PC-3 (cell line): ENCODE measurements around the gene SUCO. TPM values are rescaled to one million over a fixed set of nuclear protein-coding genes. Genes with fewer than 3 reads are reported as not detected.
"Not testable (repeated sequence)": the region's sequence is repeated elsewhere in the genome, so short reads cannot be mapped to it uniquely, and the experiment has no call there.

Source experiments
- ATAC-seq: fragments of 200-7000 bp; cut with Tn5 transposase; 2 replicates; pipeline ENCODE4 v1.9.1; 2020; ENCODE audit warnings: mild to moderate bottlenecking, moderate library complexity
- BruUV-seq: library from RNA; stranded (reverse); fragments of 400-500 nt; replicated peaks from 2 replicates; lab custom pipeline; 2021; lab: Mats Ljungman, UMichigan
- CTCF ChIA-PET: fragments of 300-600 bp; sonication (Branson Sonifier 250); formaldehyde crosslinking; loops from one replicate; lab custom pipeline; 2022; ENCODE audit warnings: antibody characterized with exemption; lab: Charles Lee
- POLR2A ChIA-PET: fragments of 300-600 bp; sonication (Branson Sonifier 250); formaldehyde crosslinking; loops from one replicate; lab custom pipeline; 2022; ENCODE audit warnings: antibody characterized with exemption; ENCODE audit not compliant: unreplicated experiment; lab: Charles Lee
- DNase-seq: peaks from one replicate; pipeline ENCODE4 v3.0.0-alpha.2; 2015
- H2AFZ ChIP-seq: fragments of 300-600 bp; sonication (generic); 2 replicates; pipeline ENCODE4 v1.6.0; 2016; ENCODE audit warnings: antibody characterized with exemption, low read length
- H3F3A ChIP-seq: fragments of 300-600 bp; sonication (generic); one replicate; pipeline ENCODE4 v1.6.0; 2017; ENCODE audit warnings: antibody characterized with exemption, low read length, control low read depth, mild to moderate bottlenecking; ENCODE audit not compliant: unreplicated experiment
- H3K27ac ChIP-seq: fragments of 300-600 bp; sonication (generic); 2 replicates; pipeline ENCODE4 v1.5.1; 2016; ENCODE audit warnings: mild to moderate bottlenecking, low read length
- H3K27me3 ChIP-seq: fragments of 300-600 bp; sonication (generic); 2 replicates; pipeline ENCODE4 v1.6.1; 2016; ENCODE audit warnings: low read length, mixed read lengths
- H3K36me3 ChIP-seq: fragments of 300-600 bp; sonication (generic); 2 replicates; pipeline ENCODE4 v1.6.1; 2016; ENCODE audit warnings: low read depth, mixed run types, low read length, mixed read lengths
- H3K4me1 ChIP-seq: fragments of 300-600 bp; sonication (generic); 2 replicates; pipeline ENCODE4 v1.5.1; 2016; ENCODE audit warnings: low read length; ENCODE audit not compliant: insufficient read depth
- H3K4me2 ChIP-seq: fragments of 300-600 bp; sonication (generic); 2 replicates; pipeline ENCODE4 v1.6.0; 2016; ENCODE audit warnings: low read length
- H3K4me3 ChIP-seq: fragments of 300-600 bp; sonication (generic); 2 replicates; pipeline ENCODE4 v1.5.1; 2016; ENCODE audit warnings: mild to moderate bottlenecking, low read length, mixed read lengths
- H3K79me2 ChIP-seq: fragments of 300-600 bp; sonication (generic); 2 replicates; pipeline ENCODE4 v1.6.1; 2017; ENCODE audit warnings: low read length, mixed read lengths
- H3K9ac ChIP-seq: fragments of 300-600 bp; sonication (generic); 2 replicates; pipeline ENCODE4 v1.6.0; 2016; ENCODE audit warnings: mild to moderate bottlenecking, low read length
- H3K9me2 ChIP-seq: fragments of 300-600 bp; sonication (generic); replicated peaks from 2 replicates; pipeline ENCODE4 v1.6.1; 2016; ENCODE audit warnings: mixed run types, low read length, mixed read lengths
- H3K9me3 ChIP-seq: fragments of 300-600 bp; sonication (generic); 2 replicates; pipeline ENCODE4 v1.6.1; 2016; ENCODE audit warnings: low read length, mixed read lengths
- H4K20me1 ChIP-seq: fragments of 300-600 bp; sonication (generic); 2 replicates; pipeline ENCODE4 v1.6.1; 2016; ENCODE audit warnings: low read length, mixed read lengths
- EZH2 ChIP-seq: fragments of 300-600 bp; sonication (generic); IDR thresholded peaks from one replicate; pipeline ENCODE4 v1.6.1; 2017; ENCODE audit warnings: antibody characterized with exemption, mild to moderate bottlenecking, low read length; ENCODE audit not compliant: unreplicated experiment
- EZH2phosphoT487 ChIP-seq: fragments of 300-600 bp; sonication (generic); IDR thresholded peaks from 2 replicates; pipeline ENCODE4 v1.6.1; 2018; ENCODE audit warnings: mild to moderate bottlenecking, antibody characterized with exemption, low read length, borderline replicate concordance
- intact Hi-C: fragments of 100-400 bp; cut with micrococcal nuclease; formaldehyde crosslinking; loops from 2 replicates; pipeline ENCODE4 v1.9.0; 2023
- total RNA-seq: library from RNA; depleted of rRNA; stranded (reverse); fragments of >200 nt; gene quantifications from 2 replicates; pipeline ENCODE4 v1.2.3, GENCODE V29; 2014
- TF ChIP-seq, protein P1 (sequence below): fragments of 300-600 bp; sonication (generic); conservative IDR thresholded peaks from 2 replicates; pipeline ENCODE4 v1.5.1; 2017; ENCODE audit warnings: antibody characterized with exemption, low read depth, mild to moderate bottlenecking, low read length

Gene SUCO
- total RNA-seq, 1 experiment from 2014 or later: 72.0 TPM

GRCh38 chr1:172589553-172589952 lies 56.6 kb downstream of the SUCO start:
- intact Hi-C loops: loop anchor here (1.0 to 5.0 kb wide), 3 partner anchors 13 to 42 kb away; no protein-coding TSS in a partner anchor
- H3K27ac ChIP-seq: peak overlapping the region; percentile 75
- H3K79me2 ChIP-seq: peaks cover 22% of the 10 kb centered on the region
- no peaks in the 10 kb centered on the region for H4K20me1 ChIP-seq
- peak overlapping the region; percentile 46 for H3K4me3 ChIP-seq
- DNase-seq: no peak
- H3K36me3 ChIP-seq: peaks cover 22% of the 10 kb centered on the region
- no peaks in the 10 kb centered on the region for H3K9me3 ChIP-seq
- no peak for ATAC-seq
- H3K9ac ChIP-seq: peak overlapping the region; percentile 10
- CTCF ChIA-PET: interaction anchor here (0.7 to 1.0 kb wide), 2 partner anchors 130 to 141 kb away, joined by 3 to 4 read pairs; no protein-coding TSS in a partner anchor
- BruUV-seq: no TSS peak
- POLR2A ChIA-PET: interaction anchor here (0.6 to 0.7 kb wide), 2 partner anchors 139 to 818 kb away, joined by 3 to 5 read pairs; no protein-coding TSS in a partner anchor
- H3K4me1 ChIP-seq: peaks cover 61% of the 10 kb centered on the region
- H3F3A ChIP-seq: peaks cover 34% of the 10 kb centered on the region
- H2AFZ ChIP-seq: no peak overlapping the region
- H3K27me3 ChIP-seq: no peaks in the 10 kb centered on the region
- TF ChIP-seq, protein P1, sequence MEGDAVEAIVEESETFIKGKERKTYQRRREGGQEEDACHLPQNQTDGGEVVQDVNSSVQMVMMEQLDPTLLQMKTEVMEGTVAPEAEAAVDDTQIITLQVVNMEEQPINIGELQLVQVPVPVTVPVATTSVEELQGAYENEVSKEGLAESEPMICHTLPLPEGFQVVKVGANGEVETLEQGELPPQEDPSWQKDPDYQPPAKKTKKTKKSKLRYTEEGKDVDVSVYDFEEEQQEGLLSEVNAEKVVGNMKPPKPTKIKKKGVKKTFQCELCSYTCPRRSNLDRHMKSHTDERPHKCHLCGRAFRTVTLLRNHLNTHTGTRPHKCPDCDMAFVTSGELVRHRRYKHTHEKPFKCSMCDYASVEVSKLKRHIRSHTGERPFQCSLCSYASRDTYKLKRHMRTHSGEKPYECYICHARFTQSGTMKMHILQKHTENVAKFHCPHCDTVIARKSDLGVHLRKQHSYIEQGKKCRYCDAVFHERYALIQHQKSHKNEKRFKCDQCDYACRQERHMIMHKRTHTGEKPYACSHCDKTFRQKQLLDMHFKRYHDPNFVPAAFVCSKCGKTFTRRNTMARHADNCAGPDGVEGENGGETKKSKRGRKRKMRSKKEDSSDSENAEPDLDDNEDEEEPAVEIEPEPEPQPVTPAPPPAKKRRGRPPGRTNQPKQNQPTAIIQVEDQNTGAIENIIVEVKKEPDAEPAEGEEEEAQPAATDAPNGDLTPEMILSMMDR: no peak
- TF ChIP-seq EZH2 (no peak), EZH2phosphoT487 (no peak)
- H3K9me2 ChIP-seq: no peaks in the 10 kb centered on the region
- H3K4me2 ChIP-seq: peak overlapping the region; percentile 70

DNA sequence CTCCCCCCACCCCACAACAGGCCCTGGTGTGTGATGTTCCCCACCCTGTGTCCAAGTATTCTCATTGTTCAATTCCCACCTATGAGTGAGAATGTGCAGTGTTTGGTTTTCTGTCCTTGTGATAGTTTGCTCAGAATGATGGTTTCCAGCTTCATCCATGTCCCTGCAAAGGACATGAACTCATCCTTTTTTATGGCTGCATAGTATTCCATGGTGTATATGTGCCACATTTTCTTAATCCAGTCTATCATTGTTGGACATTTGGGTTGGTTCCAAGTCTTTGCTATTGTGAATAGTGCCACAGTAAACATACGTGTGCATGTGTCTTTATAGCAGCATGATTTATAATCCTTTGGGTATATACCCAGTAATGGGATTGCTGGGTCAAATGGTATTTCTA lies 58.5 kb downstream of the SUCO start:
- CTCF ChIA-PET, H4K20me1 ChIP-seq, DNase-seq, intact Hi-C loops, H3K4me3 ChIP-seq, H3K9me2 ChIP-seq, H3K9me3 ChIP-seq, ATAC-seq, BruUV-seq, H3K27ac ChIP-seq, POLR2A ChIA-PET, H3K27me3 ChIP-seq, H2AFZ ChIP-seq, H3K4me2 ChIP-seq, H3K9ac ChIP-seq: not testable (repeated sequence)
- Histone ChIP-seq H3F3A (peaks cover 29% of the 10 kb centered on the region), H3K36me3 (peaks cover 28% of the 10 kb centered on the region), H3K79me2 (peaks cover 19% of the 10 kb centered on the region), H3K4me1 (peaks cover 44% of the 10 kb centered on the region)

DNA sequence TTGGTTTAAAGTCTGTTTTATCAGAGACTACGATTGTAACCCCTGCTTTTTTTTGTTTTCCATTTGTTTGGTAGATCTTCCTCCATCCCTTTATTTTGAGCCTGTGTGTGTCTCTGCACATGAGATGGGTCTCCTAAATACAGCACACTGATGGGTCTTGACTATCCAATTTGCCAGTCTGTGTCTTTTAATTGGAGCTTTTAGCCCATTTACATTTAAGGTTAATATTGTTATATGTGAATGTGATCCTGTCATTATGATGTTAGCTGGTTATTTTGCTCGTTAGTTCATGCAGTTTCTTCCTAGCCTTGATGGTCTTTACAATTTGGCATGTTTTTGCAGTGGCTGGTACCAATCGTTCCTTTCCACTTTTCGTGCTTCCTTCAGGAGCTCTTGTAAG lies 62.1 kb downstream of the SUCO start:
- H3K4me3 ChIP-seq, CTCF ChIA-PET, ATAC-seq, DNase-seq, H3K9me2 ChIP-seq, BruUV-seq, H2AFZ ChIP-seq, H3K27ac ChIP-seq, H4K20me1 ChIP-seq, intact Hi-C loops, H3F3A ChIP-seq, H3K4me1 ChIP-seq, H3K4me2 ChIP-seq, H3K9me3 ChIP-seq, POLR2A ChIA-PET, H3K9ac ChIP-seq, H3K27me3 ChIP-seq: not testable (repeated sequence)
- Histone ChIP-seq H3K36me3 (peaks cover 46% of the 10 kb centered on the region), H3K79me2 (peaks cover 13% of the 10 kb centered on the region)

- H4K20me1 ChIP-seq, BruUV-seq, intact Hi-C loops, H3K9me3 ChIP-seq, H3K79me2 ChIP-seq, H3K9me2 ChIP-seq, CTCF ChIA-PET, H3F3A ChIP-seq, H3K4me3 ChIP-seq, H3K4me1 ChIP-seq, POLR2A ChIA-PET, DNase-seq, H3K9ac ChIP-seq, ATAC-seq, H3K27ac ChIP-seq, H2AFZ ChIP-seq, H3K4me2 ChIP-seq, H3K27me3 ChIP-seq: not testable (repeated sequence)
- peaks cover 47% of the 10 kb centered on the region for H3K36me3 ChIP-seq
These were observed 63.8 kb downstream of the SUCO start for GRCh38 chr1:172596782-172597181.
